ENCODE data around the gene CABYR. TPM values are rescaled to one million over a fixed set of nuclear protein-coding genes. Genes with fewer than 3 reads are reported as not detected.
"Not testable (repeated sequence)": the region's sequence is repeated elsewhere in the genome, so short reads cannot be mapped to it uniquely, and the experiment has no call there.

The CABYR gene
- total RNA-seq, 1 experiment from 2014 or later: 10.6 TPM

- intact Hi-C loops (cut with micrococcal nuclease; ENCODE audit: unreplicated experiment): no loop called here
- CTCF ChIA-PET: no interaction called here
- BruUV-seq (replicated peaks): no TSS peak
Observed at GRCh38 chr18:24142376-24142775, 3.5 kb downstream of the CABYR start.

GRCh38 chr18:24149591-24149990 lies 10.7 kb downstream of the CABYR start:
- CTCF ChIA-PET; H3K36me3 Mint-ChIP-seq (ENCODE audit: insufficient read depth, unreplicated experiment); H3K9me3 Mint-ChIP-seq (ENCODE audit: low read depth, unreplicated experiment); BruUV-seq (replicated peaks); H3K4me1 Mint-ChIP-seq (ENCODE audit: low read depth, unreplicated experiment); H3K4me3 Mint-ChIP-seq (ENCODE audit: low read depth, unreplicated experiment); intact Hi-C loops (cut with micrococcal nuclease; ENCODE audit: unreplicated experiment); DNase-seq; H3K27me3 Mint-ChIP-seq (ENCODE audit: unreplicated experiment); H3K27ac Mint-ChIP-seq (ENCODE audit: unreplicated experiment): not testable (repeated sequence)

More at GRCh38 chr18:24142376-24142775, 3.5 kb downstream of the CABYR start:
- H3K4me3 Mint-ChIP-seq (ENCODE audit: low read depth, unreplicated experiment): no peak overlapping the region
- no peak for TF ChIP-seq CTCF (IDR thresholded peaks at IDR 0.05; ENCODE audit: unreplicated experiment)
- H3K27me3 Mint-ChIP-seq (ENCODE audit: unreplicated experiment): no peaks in the 10 kb centered on the region
- peaks cover 9% of the 10 kb centered on the region for H3K4me1 Mint-ChIP-seq (ENCODE audit: low read depth, unreplicated experiment)
- peaks cover 21% of the 10 kb centered on the region for H3K36me3 Mint-ChIP-seq (ENCODE audit: insufficient read depth, unreplicated experiment)
- no peak overlapping the region for H3K27ac Mint-ChIP-seq (ENCODE audit: unreplicated experiment)
- no peaks in the 10 kb centered on the region for H3K9me3 Mint-ChIP-seq (ENCODE audit: low read depth, unreplicated experiment)
- DNase-seq: no peak

- H3K27me3 Mint-ChIP-seq (ENCODE audit: unreplicated experiment): no peaks in the 10 kb centered on the region
- TF ChIP-seq CTCF (IDR thresholded peaks at IDR 0.05; ENCODE audit: unreplicated experiment): no peak
- H3K4me1 Mint-ChIP-seq (ENCODE audit: low read depth, unreplicated experiment): no peaks in the 10 kb centered on the region
- H3K4me3 Mint-ChIP-seq (ENCODE audit: low read depth, unreplicated experiment): no peak overlapping the region
- no TSS peak for BruUV-seq (replicated peaks)
- no peaks in the 10 kb centered on the region for H3K9me3 Mint-ChIP-seq (ENCODE audit: low read depth, unreplicated experiment)
- no peak for DNase-seq
- CTCF ChIA-PET: no interaction called here
- intact Hi-C loops (cut with micrococcal nuclease; ENCODE audit: unreplicated experiment): no loop called here
- no peak overlapping the region for H3K27ac Mint-ChIP-seq (ENCODE audit: unreplicated experiment)
- peaks cover 9% of the 10 kb centered on the region for H3K36me3 Mint-ChIP-seq (ENCODE audit: insufficient read depth, unreplicated experiment)
Observed at GRCh38 chr18:24153397-24153796, 14.5 kb downstream of the CABYR start.

- no peaks in the 10 kb centered on the region for H3K27me3 Mint-ChIP-seq (ENCODE audit: unreplicated experiment)
- H3K4me1 Mint-ChIP-seq (ENCODE audit: low read depth, unreplicated experiment): peaks cover 9% of the 10 kb centered on the region
- H3K9me3 Mint-ChIP-seq (ENCODE audit: low read depth, unreplicated experiment): no peaks in the 10 kb centered on the region
- H3K36me3 Mint-ChIP-seq (ENCODE audit: insufficient read depth, unreplicated experiment): peaks cover 9% of the 10 kb centered on the region
- BruUV-seq (replicated peaks): no TSS peak
- no peak overlapping the region for H3K27ac Mint-ChIP-seq (ENCODE audit: unreplicated experiment)
- H3K4me3 Mint-ChIP-seq (ENCODE audit: low read depth, unreplicated experiment): no peak overlapping the region
- intact Hi-C loops (cut with micrococcal nuclease; ENCODE audit: unreplicated experiment): no loop called here
- CTCF ChIA-PET: interaction anchor here (0.6 kb wide), 1 partner anchor 381 kb away, joined by 3 read pairs; no protein-coding TSS in a partner anchor
- no peak for TF ChIP-seq CTCF (IDR thresholded peaks at IDR 0.05; ENCODE audit: unreplicated experiment)
- DNase-seq: no peak
Observed at GRCh38 chr18:24157855-24158254, 19.0 kb downstream of the CABYR start.

- no peak overlapping the region for H3K27ac Mint-ChIP-seq (ENCODE audit: unreplicated experiment)
- CTCF ChIA-PET: no interaction called here
- no peak overlapping the region for H3K4me3 Mint-ChIP-seq (ENCODE audit: low read depth, unreplicated experiment)
- peaks cover 13% of the 10 kb centered on the region for H3K36me3 Mint-ChIP-seq (ENCODE audit: insufficient read depth, unreplicated experiment)
- TF ChIP-seq CTCF (IDR thresholded peaks at IDR 0.05; ENCODE audit: unreplicated experiment): no peak
- DNase-seq: no peak
- no peaks in the 10 kb centered on the region for H3K27me3 Mint-ChIP-seq (ENCODE audit: unreplicated experiment)
- intact Hi-C loops (cut with micrococcal nuclease; ENCODE audit: unreplicated experiment): no loop called here
- peaks cover 9% of the 10 kb centered on the region for H3K4me1 Mint-ChIP-seq (ENCODE audit: low read depth, unreplicated experiment)
- no peaks in the 10 kb centered on the region for H3K9me3 Mint-ChIP-seq (ENCODE audit: low read depth, unreplicated experiment)
- no TSS peak for BruUV-seq (replicated peaks)
Observed at GRCh38 chr18:24160086-24160485, 21.2 kb downstream of the CABYR start.
